Right atrium auricular region (tissue), 2 donors: ENCODE data around the gene AGBL4. TPM values are rescaled to one million over a fixed set of nuclear protein-coding genes. Genes with fewer than 3 reads are reported as not detected.
"Not testable (repeated sequence)": the region's sequence is repeated elsewhere in the genome, so short reads cannot be mapped to it uniquely, and the experiment has no call there.

Source experiments
- DNase-seq: peaks from one replicate; pipeline ENCODE4 v3.0.0-alpha.2; 2019; ENCODE audit warnings: low spot score
- H3K27ac ChIP-seq, 2 donors: fragments of 200-600 bp; sonication (generic); 1 replicate in 1 of 2; 2 replicates in 1 of 2; pipeline ENCODE4 v1.5.1; 2016 to 2019
- H3K27me3 ChIP-seq, 2 donors: fragments of 200-600 bp; sonication (generic); one replicate each; pipeline versions ENCODE4 v1.5.1 to v1.6.0; 2017 to 2019
- H3K36me3 ChIP-seq: fragments of 200-600 bp; sonication (generic); one replicate; pipeline ENCODE4 v1.5.1; 2016
- H3K4me1 ChIP-seq, 2 donors: fragments of 200-600 bp; sonication (generic); one replicate each; pipeline versions ENCODE4 v1.5.1 to v1.6.0; 2017 to 2019
- H3K4me3 ChIP-seq, 2 donors: fragments of 200-600 bp; sonication (generic); 1 replicate in 1 of 2; 2 replicates in 1 of 2; pipeline ENCODE4 v1.5.1; 2017 to 2019; ENCODE audit warnings: mild to moderate bottlenecking in 1 of 2, moderate library complexity in 1 of 2
- H3K9me3 ChIP-seq, 2 donors: fragments of 200-600 bp; sonication (generic); one replicate each; pipeline ENCODE4 v1.5.1; 2019
- total RNA-seq, 2 donors: library from RNA; depleted of rRNA; stranded (reverse); fragments of >200 nt; gene quantifications; one replicate each; pipeline ENCODE4 v1.1.0, GENCODE V29; 2016
- TF ChIP-seq, protein P1 (sequence below), 2 donors: fragments of 200-600 bp; sonication (generic); IDR thresholded peaks; one replicate each; pipeline ENCODE4 v1.5.1; 2019; ENCODE audit warnings: antibody characterized with exemption in 2 of 2

AGBL4 gene
- total RNA-seq, 2 donors from 2014 or later, result 0.94 to 1.7 TPM

DNA sequence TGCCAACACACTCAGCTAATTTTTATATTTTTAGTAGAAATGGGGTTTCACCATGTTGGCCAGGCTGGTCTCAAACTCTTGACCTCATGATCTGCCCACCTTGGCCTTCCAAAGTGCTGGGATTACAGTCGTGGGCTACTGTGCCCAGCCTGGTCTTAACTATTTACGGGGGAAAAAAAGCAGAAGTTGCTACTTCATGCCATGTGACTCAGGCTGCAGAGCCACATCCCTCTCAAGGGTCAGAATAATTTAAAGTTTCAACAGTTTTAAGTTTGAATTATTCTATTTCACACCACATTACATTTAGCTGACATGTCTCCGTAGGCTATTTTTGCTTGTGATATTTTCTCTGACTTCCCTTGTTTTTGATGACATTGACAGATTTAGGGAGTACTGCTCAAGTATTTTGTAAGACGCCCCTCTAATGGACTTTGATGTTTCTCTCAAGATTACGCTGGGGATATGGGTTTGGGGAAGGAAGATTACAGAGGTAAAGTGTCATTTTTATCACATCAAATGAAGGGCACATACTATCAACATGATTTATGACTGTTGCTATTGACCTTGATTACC lies 14.6 kb upstream of the AGBL4 start:
- Histone ChIP-seq H3K9me3 (no peaks in the 10 kb centered on the region), H3K36me3 (no peaks in the 10 kb centered on the region), H3K27me3 (no peaks in the 10 kb centered on the region), H3K4me3 (no peak overlapping the region), H3K27ac (no peak overlapping the region), H3K4me1 (no peaks in the 10 kb centered on the region)
- TF ChIP-seq, protein P1, sequence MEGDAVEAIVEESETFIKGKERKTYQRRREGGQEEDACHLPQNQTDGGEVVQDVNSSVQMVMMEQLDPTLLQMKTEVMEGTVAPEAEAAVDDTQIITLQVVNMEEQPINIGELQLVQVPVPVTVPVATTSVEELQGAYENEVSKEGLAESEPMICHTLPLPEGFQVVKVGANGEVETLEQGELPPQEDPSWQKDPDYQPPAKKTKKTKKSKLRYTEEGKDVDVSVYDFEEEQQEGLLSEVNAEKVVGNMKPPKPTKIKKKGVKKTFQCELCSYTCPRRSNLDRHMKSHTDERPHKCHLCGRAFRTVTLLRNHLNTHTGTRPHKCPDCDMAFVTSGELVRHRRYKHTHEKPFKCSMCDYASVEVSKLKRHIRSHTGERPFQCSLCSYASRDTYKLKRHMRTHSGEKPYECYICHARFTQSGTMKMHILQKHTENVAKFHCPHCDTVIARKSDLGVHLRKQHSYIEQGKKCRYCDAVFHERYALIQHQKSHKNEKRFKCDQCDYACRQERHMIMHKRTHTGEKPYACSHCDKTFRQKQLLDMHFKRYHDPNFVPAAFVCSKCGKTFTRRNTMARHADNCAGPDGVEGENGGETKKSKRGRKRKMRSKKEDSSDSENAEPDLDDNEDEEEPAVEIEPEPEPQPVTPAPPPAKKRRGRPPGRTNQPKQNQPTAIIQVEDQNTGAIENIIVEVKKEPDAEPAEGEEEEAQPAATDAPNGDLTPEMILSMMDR (IDR thresholded peaks at IDR 0.05), result no peak
- no peak for DNase-seq

DNA sequence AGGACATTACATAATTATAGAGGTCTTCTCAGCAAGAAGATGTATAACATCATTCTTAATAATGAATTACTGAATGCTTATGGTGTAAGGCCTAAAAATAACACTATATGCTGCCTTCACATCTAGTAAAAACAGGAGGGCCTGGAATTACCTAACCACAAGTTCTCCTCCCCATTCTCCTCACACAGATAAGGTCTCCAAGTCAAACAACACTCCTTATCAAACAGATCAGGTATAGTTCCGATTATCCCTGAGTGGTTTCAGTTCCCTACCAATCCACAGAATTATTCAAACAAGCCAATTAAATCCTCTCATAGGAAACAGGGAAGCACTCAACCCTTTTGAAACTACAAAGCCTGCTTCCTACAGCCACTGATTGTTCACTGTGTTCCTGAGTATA lies 4.0 kb upstream of the AGBL4 start:
- DNase-seq, result no peak
- H3K36me3 ChIP-seq, result no peaks in the 10 kb centered on the region
- no peaks in the 10 kb centered on the region for H3K4me1 ChIP-seq
- H3K27ac ChIP-seq, result no peak overlapping the region
- no peaks in the 10 kb centered on the region for H3K9me3 ChIP-seq
- TF ChIP-seq, protein P1 (IDR thresholded peaks at IDR 0.05), result no peak
- H3K27me3 ChIP-seq, result no peaks in the 10 kb centered on the region
- no peak overlapping the region for H3K4me3 ChIP-seq

DNA sequence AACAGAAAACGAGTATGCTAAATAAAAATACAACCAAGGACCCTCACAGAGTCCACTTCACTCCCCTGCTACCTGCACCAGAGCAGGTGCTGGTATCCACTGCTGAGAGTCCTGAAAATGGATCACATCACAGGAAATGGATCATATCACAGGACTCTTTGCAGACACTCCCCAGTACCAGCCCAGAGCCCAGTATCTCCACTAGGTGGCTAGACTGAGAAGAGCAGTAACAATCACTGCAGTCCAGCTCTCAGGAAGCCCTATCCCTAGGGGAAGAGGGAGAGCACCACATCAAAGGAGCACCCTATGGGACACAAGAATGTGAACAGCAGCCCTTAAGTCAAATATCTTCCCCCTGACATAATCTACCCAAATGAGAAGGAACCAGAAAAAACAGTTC lies 28.0 kb downstream of the AGBL4 start:
- H3K27ac ChIP-seq, result no peak overlapping the region
- peaks cover 0 to 12% of the 10 kb centered on the region in 2 donors for H3K9me3 ChIP-seq
- H3K36me3 ChIP-seq, result no peaks in the 10 kb centered on the region
- no peaks in the 10 kb centered on the region for H3K27me3 ChIP-seq
- DNase-seq, result no peak
- H3K4me3 ChIP-seq, result no peak overlapping the region
- TF ChIP-seq, protein P1 (IDR thresholded peaks at IDR 0.05), result no peak
- no peaks in the 10 kb centered on the region for H3K4me1 ChIP-seq

DNA sequence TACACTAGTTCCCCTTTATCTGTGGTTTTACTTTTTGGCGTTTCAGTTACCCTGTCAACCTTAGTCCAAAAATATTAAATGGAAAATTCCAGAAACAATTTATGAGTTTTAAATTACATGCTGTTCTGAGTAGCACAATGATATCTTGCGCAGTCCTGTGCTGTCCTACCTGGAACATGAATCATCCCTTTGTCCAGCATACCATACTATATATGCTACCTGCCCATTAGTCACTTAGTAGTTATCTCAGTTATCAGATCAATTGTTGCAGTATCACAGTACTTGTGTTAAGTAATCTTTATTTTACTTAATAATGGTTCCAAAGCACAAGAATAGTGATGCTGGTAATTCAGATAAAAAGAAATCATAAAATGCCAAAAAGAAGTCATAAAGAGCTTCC lies 52.7 kb downstream of the AGBL4 start:
- H3K9me3 ChIP-seq, result no peaks in the 10 kb centered on the region
- no peaks in the 10 kb centered on the region for H3K4me1 ChIP-seq
- H3K4me3 ChIP-seq, result no peak overlapping the region
- H3K27ac ChIP-seq, result no peak overlapping the region
- no peaks in the 10 kb centered on the region for H3K27me3 ChIP-seq
- no peaks in the 10 kb centered on the region for H3K36me3 ChIP-seq
- no peak for DNase-seq
- TF ChIP-seq, protein P1 (IDR thresholded peaks at IDR 0.05), result no peak

DNA sequence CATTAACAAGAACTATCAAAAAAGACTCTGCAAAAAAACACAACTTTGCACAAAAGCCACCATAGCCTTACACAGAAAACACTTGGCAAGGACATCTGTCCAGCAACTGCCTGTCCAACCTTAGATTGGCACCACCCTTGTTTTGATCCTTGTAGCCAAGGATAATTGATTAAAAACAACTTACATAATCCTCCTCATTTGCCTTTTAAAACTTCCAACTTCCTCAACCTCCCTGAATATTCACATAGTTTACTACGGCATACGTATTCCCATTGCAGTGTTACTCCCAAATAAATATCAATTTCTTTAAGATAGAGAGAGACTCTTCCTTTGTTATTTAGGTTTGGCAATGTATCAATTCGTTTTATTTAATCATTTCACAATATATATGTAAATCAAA lies 72.4 kb downstream of the AGBL4 start:
- Histone ChIP-seq H3K27ac (no peak overlapping the region), H3K9me3 (no peaks in the 10 kb centered on the region), H3K4me3 (no peak overlapping the region), H3K27me3 (no peaks in the 10 kb centered on the region), H3K4me1 (no peaks in the 10 kb centered on the region), H3K36me3 (no peaks in the 10 kb centered on the region)
- TF ChIP-seq, protein P1 (IDR thresholded peaks at IDR 0.05), result no peak
- DNase-seq, result no peak

DNA sequence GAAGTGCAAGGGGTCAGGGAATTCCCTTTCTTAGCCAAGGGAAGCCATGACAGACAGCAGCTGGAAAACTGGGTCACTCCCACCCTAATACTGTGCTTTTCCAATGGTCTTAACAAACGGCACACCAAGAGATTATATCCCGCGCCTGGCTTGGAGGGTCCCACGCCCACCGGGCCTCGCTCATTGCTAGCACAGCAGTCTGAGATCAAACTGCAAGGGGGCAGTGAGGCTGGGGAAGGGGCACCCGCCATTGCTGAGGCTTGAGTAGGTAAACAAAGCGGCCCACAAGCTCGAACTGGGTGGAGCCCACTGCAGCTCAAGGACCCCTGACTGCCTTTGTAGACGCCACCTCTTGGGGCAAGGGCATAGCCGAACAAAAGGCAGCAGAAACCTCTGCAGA lies 108.5 kb downstream of the AGBL4 start:
- H3K27ac ChIP-seq, H3K36me3 ChIP-seq: not testable (repeated sequence)

More for the DNA sequence above, 108.5 kb downstream of the AGBL4 start:
- H3K4me1 ChIP-seq, DNase-seq, H3K27me3 ChIP-seq, H3K9me3 ChIP-seq, H3K4me3 ChIP-seq: not testable (repeated sequence)
